Stimulated activated CD8-positive, alpha-beta memory T cell treated with anti-CD3 and anti-CD28 coated beads, Interleukin-2, amount 100 ng/mL, for 1 hour (primary cell): ENCODE results near the gene PRKAG3.
A peak's percentile ranks its signal among the peaks of the same experiment; 100 is the strongest.

Experiments
- DNase-seq, 2 donors: peaks; one replicate each; pipeline ENCODE4 v3.0.0-alpha.2; 2020; ENCODE audit warnings: low read depth in 2 of 2

The PRKAG3 gene

GRCh38 chr2:218831378-218831990 lies at the start of gene PRKAG3:
TSS of gene PRKAG3 (minus strand) at chr2:218831803.
- no peak for DNase-seq

- no peak for DNase-seq
Measured at GRCh38 chr2:218880859-218881594, 49.4 kb upstream of the PRKAG3 start.

- peak; percentile 49 to 77 for DNase-seq
Measured at GRCh38 chr2:218880102-218880858, 48.7 kb upstream of the PRKAG3 start, which contains the start of gene WNT10A. TSS of gene WNT10A (plus strand) at chr2:218880852. CDS start at chr2:218880996, 144 bp downstream.

GRCh38 chr2:218879776-218880101 lies 48.1 kb upstream of the PRKAG3 start:
- DNase-seq: no peak

- DNase-seq: no peak
Measured at GRCh38 chr2:218878926-218879761, 47.5 kb upstream of the PRKAG3 start.

GRCh38 chr2:218878486-218878885 lies 46.9 kb upstream of the PRKAG3 start:
- DNase-seq: no peak

GRCh38 chr2:218877891-218878290 lies 46.3 kb upstream of the PRKAG3 start:
- no peak for DNase-seq

GRCh38 chr2:218877331-218877730 lies 45.7 kb upstream of the PRKAG3 start:
- DNase-seq: no peak

GRCh38 chr2:218876562-218877219 lies 45.1 kb upstream of the PRKAG3 start:
- DNase-seq: peak in 1 of 2 donors; percentile 52

- DNase-seq: no peak
Measured at GRCh38 chr2:218875692-218876246, 44.2 kb upstream of the PRKAG3 start.

- no peak for DNase-seq
Measured at GRCh38 chr2:218873359-218874194, 42.0 kb upstream of the PRKAG3 start.

GRCh38 chr2:218872645-218873358 lies 41.2 kb upstream of the PRKAG3 start:
- no peak for DNase-seq

- no peak for DNase-seq
Measured at GRCh38 chr2:218871345-218872302, 40.0 kb upstream of the PRKAG3 start.

- DNase-seq: no peak
Measured at GRCh38 chr2:218870984-218871344, 39.4 kb upstream of the PRKAG3 start.

- no peak for DNase-seq
Measured at GRCh38 chr2:218869064-218869463, 37.5 kb upstream of the PRKAG3 start.

- DNase-seq: no peak
Measured at GRCh38 chr2:218867900-218868299, 36.3 kb upstream of the PRKAG3 start.

- DNase-seq: no peak
Measured at GRCh38 chr2:218865999-218866398, 34.4 kb upstream of the PRKAG3 start.

GRCh38 chr2:218865396-218865795 lies 33.8 kb upstream of the PRKAG3 start:
- DNase-seq: no peak
